ENCODE data around the gene CD93.

CD93 gene

DNA sequence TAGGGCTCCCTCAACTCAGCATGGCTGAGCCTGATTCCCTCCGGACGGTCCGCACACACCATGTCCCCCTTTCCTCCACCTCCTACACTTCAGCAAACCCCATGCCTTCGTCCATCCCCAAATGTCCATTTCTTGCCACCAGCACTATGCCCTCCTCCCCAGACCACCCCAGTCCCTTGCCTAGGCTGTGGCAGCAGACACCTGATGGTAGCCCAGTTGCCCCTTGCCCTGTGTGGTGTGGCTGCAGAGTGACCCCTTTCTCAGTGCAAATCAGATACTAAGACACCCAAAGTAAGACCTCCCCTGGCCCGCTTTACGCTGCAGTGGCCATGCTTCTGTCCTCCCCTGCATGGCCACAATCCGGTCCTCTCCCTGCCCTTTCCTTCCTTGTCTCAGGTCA, 34.1 kb upstream of the CD93 start:
- no peak for DNase-seq (ENCODE audit: low spot score)

DNA sequence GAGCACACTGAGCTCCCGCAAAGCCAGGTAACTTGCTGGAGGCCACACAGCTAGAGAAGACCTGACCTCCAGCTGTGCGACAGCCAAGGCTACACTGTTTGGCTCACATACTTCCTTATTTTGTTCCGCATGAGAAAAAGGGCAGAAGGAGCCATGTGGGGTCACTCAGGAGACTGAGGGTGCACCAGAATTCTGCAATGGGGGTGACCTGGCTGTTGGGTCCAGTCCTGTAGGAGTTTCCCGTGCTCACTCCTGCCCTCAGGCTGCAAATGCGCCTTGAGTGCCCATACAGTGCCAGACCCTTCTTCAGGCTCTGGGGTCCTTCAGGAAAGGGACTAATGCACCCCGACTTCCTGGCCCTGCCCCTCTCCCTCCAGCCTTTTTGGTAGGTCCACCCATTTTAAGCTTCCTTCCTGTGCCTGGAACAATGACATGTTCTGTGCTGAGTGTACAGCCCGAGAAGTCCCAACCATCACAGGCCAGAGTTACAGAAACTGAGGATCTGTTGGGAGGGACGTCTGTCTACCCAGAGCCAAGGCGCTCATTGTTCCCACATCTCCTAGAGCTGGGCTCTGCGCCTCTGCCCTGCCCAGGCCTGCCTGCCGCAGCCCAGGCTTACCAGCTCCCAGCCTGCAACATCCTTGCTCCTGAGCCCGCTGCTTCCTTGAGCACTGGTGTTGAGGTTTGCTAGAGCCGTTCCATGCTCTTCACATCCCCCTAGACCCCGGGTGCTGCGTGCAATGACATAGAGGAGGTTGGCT, 33.5 kb upstream of the CD93 start:
- no peak for DNase-seq (ENCODE audit: low spot score)

DNA sequence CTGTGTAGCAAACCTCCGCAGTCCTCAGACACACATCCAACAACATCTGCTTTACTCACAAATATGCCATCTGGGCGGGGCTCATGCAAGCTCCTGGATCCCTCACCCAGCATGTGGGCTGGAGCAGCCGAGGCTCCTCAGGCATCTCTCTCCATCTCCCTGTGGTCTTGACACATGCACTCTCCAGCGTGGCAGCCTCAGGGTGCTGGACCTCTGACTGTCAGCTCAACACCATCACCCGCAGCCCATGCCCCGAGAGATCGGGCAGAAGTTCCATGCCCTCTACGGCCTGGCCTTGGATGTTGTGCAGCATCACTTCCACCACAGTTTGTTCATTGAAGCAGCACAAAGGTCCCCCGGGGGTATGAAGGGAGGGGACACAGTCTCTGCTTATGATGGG, 32.6 kb upstream of the CD93 start:
- DNase-seq (ENCODE audit: low spot score) = no peak

DNA sequence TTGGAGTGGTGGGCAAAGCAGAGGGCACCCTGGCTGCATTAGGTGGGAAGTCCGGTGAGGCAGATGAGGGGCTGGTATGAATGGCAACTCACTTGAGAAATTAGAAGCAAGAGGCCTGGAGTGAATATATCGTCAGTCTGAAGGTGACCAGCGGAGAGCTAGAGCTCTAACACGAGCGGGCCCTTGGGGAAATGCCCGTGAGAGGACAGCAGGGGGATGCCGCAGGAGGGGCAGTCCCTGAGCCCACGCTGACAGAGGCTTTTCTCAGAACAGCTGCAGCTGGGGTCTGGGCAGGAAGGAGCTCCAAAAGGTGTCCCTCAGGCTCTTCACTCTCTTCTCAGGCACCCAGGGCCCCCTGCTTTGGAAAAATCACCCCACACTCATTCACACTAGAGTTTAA, 32.0 kb upstream of the CD93 start:
- no peak for DNase-seq (ENCODE audit: low spot score)

DNA sequence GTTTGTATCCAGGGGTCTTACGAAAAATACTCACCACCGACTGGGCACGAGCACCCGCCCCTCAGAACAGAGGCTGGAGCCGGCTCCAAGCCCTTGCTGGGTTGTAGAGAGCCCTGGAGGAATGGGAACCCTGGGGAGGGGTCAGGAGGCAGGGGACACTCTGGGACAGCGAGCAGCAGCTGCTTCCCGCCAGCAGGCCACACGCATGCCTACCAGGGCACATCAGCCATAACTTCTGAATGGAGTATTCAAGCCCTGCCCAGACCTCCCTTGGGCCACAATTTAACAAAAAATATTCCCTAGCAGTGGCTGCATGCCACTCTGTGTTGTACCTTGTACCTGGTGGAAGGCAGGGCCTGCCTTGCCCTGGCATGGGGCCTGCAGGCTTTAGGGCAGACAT, 31.6 kb upstream of the CD93 start:
- DNase-seq (ENCODE audit: low spot score) = no peak

DNA sequence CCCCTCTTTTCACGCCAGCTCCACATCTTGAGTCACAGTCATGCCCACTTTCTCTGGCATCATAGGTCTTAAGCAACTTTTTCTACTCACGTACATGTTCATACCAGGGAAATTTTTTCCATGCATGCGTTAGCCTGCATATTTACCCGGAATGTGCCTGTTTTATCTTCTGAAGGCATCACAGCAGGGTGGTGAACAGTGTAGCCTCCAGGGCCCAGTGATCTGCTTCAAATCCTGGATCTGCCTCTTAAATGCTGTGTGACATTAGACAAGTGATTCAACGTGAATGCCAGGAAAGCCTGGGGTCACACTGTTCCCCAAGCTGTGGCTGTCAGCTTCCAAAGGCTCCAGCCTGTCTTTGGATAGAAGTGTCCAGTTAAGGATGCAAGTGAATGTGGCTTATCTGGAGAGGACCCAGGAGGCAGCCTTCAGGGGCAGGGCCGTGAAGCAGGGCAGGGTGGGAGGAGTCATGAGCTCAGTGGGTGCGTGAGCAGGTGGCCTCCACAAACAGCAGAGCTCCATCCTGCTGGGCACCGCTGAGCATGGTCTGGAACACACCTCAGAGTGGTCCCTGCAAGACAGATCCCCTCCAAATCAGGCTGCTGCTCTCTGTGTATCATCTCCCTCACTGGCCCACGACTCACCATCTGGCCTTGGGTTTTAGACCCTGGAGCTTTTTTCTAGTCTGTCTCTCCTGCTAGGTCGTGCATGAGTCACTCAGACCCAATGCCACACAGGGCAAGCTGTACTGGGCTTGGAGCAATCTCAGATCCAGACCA, 30.4 kb upstream of the CD93 start:
- no peak for DNase-seq (ENCODE audit: low spot score)

DNA sequence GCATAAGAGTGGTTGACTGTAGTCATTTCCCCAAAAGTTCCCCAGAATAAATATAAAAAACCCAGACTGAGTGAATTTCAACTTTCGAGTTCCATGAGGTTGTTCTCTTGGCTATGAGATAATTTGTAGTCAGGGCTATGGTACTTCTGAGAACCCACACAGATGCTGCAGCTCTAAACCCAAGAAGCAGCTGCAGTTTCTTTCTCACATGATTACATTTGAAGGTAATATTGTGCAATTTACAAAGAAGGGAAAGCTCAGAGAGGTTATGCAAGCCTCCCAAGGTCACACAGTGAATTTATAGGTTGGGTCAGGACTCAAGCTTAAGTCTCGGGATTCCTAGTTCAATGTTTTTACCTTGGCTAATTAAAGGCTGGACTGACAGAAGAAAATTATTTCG, 29.7 kb upstream of the CD93 start:
- peak; percentile 53 for DNase-seq (ENCODE audit: low spot score)

DNA sequence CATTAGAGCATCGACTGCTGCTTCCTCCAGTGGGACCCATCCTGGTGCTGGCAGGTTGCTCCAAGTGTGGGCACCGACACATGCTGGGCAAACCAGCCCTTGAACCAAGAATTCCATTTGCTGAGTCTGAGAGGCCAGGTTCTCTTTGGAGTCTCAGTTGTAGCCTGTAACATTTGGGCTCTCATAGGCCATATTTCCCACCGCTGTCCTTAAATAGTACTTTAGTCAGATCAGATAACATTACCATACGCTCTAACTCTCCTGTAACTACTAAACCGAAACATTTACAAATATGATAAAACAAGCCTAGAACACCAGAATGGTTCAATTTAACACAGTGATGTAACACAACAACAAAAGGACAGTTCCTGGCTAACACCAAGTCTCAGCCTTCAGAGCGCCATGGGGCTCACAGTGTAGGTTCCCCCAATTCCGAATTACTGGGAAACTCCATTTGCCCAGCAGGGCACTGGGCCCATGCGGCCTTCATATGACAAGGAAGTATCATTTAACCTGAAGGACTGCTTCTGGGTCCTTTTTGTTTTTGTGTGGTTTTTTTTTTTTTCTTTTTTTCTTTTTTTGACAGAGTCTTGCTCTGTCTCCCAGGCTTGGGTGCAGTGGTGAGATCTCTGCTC, 28.4 kb upstream of the CD93 start:
- DNase-seq (ENCODE audit: low spot score) = no peak

DNA sequence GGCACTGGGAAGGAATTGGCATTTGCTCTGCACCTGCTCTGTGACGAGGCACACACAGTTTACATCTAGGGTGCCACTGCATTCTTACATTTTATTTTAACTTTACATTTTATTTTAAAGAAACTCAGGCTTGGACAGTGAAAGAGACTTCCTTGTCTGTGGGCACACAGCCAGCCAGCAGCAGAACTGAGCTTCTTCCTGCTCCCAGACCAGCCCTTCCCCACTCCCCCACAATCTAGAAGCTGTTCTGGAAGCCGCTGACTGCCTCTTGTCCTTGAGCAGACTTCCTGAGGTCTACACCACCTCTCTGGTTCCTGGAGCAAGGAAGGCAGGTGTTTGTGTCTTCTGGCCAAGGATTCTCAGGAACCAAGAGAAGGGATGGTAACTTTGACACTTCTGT, 27.9 kb upstream of the CD93 start:
- DNase-seq (ENCODE audit: low spot score) = peak; percentile 43

DNA sequence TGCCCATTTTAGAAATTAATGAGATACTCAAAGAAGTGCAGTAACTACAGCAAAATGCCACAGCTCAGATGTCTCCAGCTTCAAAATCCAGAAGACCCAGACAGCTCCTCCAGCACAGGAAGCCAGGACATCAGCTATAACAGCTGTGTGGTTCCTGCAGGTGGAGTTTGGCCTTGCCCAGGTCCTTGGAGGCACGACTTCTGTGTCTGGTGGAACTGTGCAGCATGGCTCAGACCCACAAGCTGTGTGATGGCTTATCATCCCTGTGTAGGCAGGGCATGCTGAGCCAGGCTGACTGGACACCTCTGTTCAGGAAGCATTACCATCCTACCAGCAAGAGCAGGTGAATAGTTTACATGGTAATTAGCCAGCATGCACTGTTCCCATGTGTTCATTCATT, 26.5 kb upstream of the CD93 start:
- no peak for DNase-seq (ENCODE audit: low spot score)

DNA sequence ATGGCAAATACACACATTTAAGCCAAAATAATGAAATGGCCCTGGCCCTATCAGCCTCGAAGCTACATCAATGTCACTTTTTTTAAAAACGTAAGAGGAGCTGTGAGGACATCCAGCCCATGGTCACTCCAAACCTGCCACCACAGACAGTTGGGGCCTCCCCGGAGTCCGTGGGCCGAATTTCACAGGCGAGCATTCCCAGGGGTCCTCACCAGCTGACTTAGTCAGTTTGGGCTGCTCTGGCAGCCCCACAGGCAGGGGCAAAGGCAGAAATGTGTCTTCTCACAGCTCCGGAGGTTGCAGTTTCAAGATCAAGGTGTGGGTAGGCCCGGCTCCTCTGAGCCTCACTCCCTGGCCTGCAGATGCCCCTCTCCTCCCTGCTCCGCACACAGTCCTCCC, 25.8 kb upstream of the CD93 start:
- no peak for DNase-seq (ENCODE audit: low spot score)

DNA sequence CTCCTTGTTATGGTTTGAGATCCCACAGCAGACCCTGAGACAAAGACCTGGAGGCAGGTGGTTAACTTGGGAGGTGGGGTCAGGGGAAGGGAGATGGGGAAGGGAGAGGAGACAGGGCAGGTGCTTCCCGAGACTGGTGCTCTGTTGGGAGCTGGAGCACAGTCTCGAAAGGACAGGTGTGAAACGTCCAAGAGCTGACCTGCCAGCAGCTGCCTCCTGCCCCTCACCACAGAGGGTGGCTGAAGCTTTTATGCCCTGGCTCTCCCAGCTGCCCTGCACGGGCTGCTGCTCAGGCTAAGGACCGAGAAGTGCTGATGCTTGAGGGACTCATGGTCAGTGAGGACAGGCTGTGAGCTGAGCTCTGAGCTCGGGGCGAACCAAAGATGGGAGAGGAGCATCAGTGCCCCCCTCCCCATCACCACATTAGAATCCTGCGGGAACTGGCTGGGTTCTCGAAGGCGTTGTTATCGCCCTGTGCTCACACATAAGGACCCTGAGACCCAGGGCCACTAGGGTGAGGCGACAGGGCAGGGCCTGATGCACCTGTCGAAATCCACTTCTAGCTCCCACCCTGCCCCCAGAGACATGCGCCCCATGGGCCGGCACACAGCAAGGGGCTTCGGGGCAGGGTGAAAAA, 25.3 kb upstream of the CD93 start:
- no peak for DNase-seq (ENCODE audit: low spot score)

DNA sequence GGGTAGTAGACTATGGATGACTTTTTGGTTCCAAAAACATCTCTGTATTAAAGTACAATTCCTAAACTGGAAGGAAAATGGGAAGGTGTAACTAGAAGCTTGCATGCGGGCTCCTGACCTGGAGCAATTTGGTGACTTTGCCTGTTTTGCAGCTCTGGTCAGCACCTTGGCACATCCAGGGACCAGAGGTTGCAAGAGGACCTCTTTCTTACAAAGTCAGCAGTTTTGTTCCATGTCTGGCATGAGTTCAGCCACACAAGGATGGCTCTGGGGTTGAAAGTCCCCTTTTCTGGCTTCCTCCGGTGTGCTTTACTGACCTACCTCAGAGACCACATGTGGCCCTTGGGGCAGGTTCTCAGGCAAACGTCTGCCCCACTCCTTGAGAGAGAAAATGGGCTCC, 22.7 kb upstream of the CD93 start:
- no peak for DNase-seq (ENCODE audit: low spot score)

DNA sequence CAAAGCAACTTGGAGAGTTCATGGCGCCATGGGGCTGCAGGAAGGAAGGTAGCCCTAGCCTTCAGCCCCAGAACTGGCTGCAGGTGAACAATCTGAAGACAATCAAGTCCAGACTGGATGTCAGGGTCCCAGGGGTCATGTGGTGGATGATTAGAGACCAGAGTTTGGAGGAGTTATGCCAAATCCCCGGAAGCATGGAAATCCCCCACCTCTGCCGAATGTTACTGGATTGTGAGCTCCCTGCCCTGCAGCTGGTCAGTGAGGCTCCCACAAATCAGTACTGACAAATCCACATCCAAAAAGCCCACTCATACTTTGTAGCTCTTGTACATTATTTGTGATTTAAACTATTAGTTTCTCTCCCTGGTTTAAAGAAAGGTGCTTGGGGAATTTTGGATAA, 21.3 kb upstream of the CD93 start:
- no peak for DNase-seq (ENCODE audit: low spot score)

DNA sequence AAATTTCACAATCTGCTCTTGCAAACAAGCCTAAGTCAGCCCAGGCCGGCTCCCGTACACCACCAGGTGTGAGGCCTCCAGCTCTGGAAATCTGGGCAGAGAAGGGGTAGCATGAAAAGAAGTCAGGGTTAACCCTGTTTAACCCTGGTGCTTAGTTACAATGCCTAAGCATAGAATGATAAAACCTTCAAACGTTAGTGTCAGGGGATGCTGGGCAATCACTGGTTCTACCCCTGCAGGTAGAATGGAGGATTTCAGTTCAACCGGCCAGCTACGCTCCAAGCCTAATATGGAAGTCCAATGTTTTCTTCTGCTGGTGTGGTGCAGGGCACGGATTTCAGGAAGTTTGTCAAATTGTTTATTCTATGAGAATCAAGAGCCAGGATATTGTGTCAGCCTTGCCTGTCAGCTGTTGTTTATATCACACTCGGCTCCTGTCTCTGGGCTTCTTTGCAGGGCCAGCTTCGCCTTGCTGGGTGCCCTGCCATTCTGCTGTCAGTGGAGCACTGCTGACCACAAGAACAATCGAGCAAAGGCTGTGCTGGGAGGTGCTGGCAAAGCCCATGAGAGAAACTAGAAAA, 20.2 kb upstream of the CD93 start:
- DNase-seq (ENCODE audit: low spot score) = no peak

DNA sequence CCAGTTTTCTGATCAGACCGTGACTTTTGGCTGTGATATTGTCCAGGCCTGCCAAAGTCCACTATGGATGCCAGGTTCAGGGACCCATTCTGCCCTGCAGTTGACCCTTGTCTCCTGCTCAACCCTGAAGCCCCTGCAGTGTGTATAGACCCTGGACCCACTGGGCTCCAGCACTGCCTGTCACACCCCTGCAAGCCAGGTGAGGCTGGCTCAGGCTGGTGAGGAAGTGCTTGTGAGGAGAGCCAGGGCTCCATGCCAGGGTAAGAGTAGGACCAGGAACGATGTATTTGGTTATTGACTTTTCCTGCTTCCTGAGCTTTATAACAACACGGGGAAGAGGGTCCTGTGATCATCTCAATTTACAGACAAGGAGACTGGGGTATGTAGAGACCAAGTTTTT, 19.1 kb upstream of the CD93 start:
- DNase-seq (ENCODE audit: low spot score) = no peak

DNA sequence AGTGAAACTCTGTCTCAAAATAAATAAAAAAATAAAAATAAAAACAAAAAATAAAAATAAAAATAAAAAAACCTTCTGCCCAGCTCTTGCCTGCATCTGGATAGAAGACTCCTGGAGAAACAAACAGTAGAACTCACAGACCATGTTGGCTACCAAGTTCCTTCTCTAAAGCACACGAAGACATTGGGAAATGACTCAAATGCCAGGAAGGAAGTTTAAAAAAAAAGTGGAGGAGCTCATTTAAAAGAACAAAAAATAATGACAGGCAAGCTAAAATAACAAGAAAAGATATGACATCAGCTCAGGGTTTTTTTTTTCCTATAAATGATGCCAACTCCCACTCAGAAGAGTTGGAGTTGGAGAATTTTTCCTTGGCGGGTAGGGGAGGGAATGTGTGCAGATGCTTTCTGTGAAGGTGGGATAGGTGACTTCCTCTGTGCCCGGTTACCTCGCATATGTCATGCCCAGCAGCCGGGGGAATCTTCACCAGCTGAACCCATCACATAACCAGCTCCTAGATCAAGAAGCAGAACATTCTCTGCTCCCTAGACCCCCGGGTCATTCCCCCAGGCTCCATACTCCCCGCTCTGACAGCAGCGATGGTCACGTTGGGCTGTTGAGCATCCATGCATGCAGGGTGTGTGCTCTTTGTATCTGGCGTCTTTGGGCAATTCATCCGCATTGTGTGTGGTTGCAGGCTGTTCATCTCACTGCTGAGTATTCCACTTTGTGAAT, 17.3 kb upstream of the CD93 start:
- no peak for DNase-seq (ENCODE audit: low spot score)

DNA sequence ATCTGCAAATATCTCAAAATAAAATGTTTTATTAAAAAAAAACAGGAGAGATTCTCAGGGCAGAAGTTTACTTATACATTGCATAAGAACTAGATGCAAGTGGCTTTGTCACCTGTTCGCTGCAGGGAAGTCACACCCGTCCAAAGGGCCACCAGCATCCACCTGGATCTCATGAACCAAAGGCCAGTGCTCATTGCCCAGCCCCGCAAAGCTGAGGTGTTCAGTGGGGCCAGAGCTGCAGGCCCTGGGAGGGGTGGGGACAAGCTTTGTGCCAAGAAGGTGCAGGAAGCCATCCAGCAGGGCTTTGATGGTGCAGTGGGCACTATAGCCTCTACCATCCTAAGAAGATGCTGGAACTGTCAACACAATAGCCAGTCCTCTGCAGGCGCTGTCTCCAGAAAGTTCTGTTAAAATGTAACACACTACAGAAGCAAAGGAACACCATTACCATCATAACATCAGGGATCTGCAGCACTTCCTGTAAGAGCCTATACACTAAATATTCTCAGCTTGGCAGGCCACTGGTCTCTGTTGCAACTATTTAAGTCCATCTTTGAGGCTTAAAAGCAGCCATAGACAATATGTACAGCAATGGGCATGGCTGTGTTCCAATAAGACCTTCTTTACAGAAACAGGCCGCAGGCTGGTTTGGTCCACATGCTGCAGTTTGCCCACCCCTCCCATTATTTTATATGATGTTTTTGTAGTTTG, 15.7 kb upstream of the CD93 start:
- no peak for DNase-seq (ENCODE audit: low spot score)

DNA sequence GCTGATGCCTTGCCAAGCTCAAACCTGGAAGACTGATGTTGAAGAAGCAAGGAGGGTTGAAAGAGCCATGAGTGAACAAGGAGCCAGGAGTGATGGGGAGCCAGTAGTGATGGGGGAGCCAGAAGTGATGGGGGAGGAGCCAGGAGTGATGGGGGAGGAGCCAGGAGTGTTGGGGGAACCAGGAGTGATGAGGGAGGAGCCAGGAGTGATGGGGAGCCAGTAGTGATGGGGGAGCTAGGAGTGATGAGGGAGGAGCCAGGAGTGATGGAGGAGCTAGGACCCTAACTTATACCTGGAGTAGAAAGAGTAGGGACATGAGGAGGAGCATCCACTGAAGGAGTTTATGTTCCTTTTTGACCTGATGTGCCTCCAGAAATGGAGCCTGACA, 14.6 kb upstream of the CD93 start:
- no peak for DNase-seq (ENCODE audit: low spot score)

DNA sequence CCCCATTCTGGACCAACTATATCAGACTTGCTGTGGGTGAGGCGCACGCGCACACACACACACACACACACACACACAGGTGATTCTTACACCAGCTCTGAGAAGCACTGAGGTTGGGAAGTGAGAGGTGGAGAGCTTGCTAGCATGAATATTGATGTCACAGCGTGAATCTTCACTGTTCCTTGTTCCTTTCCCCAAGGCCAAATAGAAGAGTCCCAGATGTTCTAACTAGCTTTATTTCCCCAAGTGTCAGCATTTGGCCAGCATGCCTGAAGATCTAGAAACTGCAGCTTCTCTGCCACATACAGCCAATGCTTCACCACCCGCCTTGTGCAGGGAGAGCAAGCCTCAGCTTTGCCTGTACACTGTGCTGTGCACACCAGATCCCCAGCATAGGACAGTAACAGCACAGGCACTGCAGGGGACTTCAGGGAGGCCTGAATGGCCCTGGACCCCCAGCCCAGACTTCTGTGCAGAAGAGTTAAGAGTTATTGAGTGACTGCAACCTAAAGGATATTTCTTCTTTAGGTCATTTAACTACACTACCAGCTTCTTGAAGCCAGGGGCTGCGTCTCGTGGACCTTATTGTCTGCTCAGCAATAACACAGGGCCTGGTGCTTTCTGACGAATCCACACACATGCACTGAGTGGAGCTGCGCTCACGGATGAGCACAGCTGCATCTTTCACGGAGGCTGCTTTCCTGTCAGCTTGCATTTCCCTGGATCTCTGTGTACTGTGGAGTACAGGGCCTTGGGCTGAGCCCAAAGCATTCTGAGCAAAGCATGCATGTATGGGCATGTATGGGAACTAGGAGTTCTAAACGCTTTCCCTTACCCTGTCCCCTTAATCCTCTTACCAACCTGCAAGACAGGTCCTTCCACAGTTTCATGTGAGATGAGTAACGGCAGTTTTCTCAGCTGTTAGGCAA, 13.9 kb upstream of the CD93 start:
- DNase-seq (ENCODE audit: low spot score) = no peak
